Large intestine (tissue), 3 donors: Measurements from ENCODE around the gene TRHDE. TPM values are rescaled to one million over a fixed set of nuclear protein-coding genes. Genes with fewer than 3 reads are reported as not detected.

ENCODE experiments used
- DNase-seq, 2 donors: peaks; one replicate each; pipeline versions ENCODE4 v3.0.0 to v3.0.0-alpha.2; 2013
- H3K27ac ChIP-seq: one replicate; pipeline ENCODE4 v1.5.1; 2013; ENCODE audit warnings: low read length
- H3K27me3 ChIP-seq: 2 replicates; pipeline ENCODE4 v1.6.1; 2013; ENCODE audit warnings: low read length; ENCODE audit not compliant: control insufficient read depth, insufficient read depth
- H3K36me3 ChIP-seq: 2 replicates; pipeline ENCODE4 v1.6.1; 2013; ENCODE audit warnings: low read length; ENCODE audit not compliant: control insufficient read depth, insufficient read depth
- H3K4me1 ChIP-seq: one replicate; pipeline ENCODE4 v1.6.1; 2013; ENCODE audit warnings: low read length; ENCODE audit not compliant: control insufficient read depth, insufficient read depth
- H3K4me3 ChIP-seq: one replicate; pipeline ENCODE4 v1.5.1; 2013; ENCODE audit warnings: low read length
- H3K9me3 ChIP-seq: one replicate; pipeline ENCODE4 v1.6.1; 2013; ENCODE audit warnings: mild to moderate bottlenecking, low read depth, low read length, moderate library complexity; ENCODE audit not compliant: control insufficient read depth
- WGBS: methylation state at CpG from one replicate; pipeline ENCODE4 v1.1.5; 2013; ENCODE audit warnings: low lambda C conversion rate; ENCODE audit not compliant: insufficient coverage; 5-methylcytosine and 5-hydroxymethylcytosine counted together
- polyA plus RNA-seq: library from polyadenylated mRNA; unstranded; fragments of 120-200 nt; gene quantifications from one replicate; pipeline ENCODE4 v1.2.1, GENCODE V29; 2013

TRHDE gene
- polyA plus RNA-seq, 1 donor, result 14.2 TPM

DNA sequence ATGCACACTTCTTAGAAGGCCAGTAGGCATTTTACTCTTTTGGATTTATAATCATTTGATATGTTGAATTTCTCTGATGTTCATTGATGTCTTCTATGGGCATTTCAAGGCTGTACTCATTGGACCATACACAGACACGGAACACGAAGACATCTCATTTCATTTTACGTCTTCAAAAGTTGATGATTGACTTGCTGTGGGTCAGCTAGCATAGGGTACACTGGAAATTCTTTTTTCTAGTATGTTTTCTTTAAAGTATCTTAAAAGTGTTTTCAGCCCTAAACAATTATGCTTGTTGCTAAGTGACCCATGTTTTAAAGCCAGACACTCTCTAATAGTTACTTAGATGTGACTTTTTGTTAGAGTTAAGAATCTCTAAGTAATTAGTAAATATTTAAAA is 16.3 kb downstream of the TRHDE start:
- Histone ChIP-seq H3K27ac (no peak overlapping the region), H3K9me3 (no peaks in the 10 kb centered on the region), H3K4me3 (no peak overlapping the region), H3K36me3 (no peaks in the 10 kb centered on the region), H3K4me1 (no peaks in the 10 kb centered on the region), H3K27me3 (no peaks in the 10 kb centered on the region)
- DNase-seq, result no peak
- WGBS, result 100% methylated on average over 1 of the region's 3 CpGs

GRCh38 chr12:72288911-72289310 is 16.7 kb downstream of the TRHDE start:
- Histone ChIP-seq H3K9me3 (no peaks in the 10 kb centered on the region), H3K4me1 (no peaks in the 10 kb centered on the region)
- WGBS, result 100% methylated on average over 1 of the region's 2 CpGs

DNA sequence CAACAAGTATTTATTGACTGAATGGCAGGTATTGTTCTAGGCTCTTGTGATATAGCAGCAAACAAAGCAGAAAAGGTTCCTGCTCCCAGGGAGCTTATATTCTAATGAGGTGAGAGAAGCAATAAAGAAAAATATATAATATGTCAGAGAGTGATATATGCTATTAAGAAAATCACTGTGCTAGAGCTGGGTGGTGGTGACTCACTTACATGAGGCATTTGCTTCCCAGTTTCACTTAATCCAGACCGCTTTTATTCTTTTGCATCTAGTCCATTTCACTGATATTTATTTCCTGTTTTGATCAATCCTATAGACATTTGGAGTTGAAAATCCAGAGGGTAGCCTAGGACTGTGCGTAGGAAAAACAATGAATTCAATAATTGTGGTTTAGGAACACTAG is 17.5 kb downstream of the TRHDE start:
- H3K27me3 ChIP-seq, result no peaks in the 10 kb centered on the region
- H3K4me1 ChIP-seq, result no peaks in the 10 kb centered on the region
- no peaks in the 10 kb centered on the region for H3K9me3 ChIP-seq
- no peaks in the 10 kb centered on the region for H3K36me3 ChIP-seq
- no peak for DNase-seq
- H3K4me3 ChIP-seq, result no peak overlapping the region
- WGBS, result 83% methylated on average over 2 of the region's 2 CpGs
- no peak overlapping the region for H3K27ac ChIP-seq

More at GRCh38 chr12:72288911-72289310, 16.7 kb downstream of the TRHDE start:
- no peaks in the 10 kb centered on the region for H3K27me3 ChIP-seq
- H3K36me3 ChIP-seq, result no peaks in the 10 kb centered on the region
- no peak overlapping the region for H3K4me3 ChIP-seq
- no peak for DNase-seq
- no peak overlapping the region for H3K27ac ChIP-seq

DNA sequence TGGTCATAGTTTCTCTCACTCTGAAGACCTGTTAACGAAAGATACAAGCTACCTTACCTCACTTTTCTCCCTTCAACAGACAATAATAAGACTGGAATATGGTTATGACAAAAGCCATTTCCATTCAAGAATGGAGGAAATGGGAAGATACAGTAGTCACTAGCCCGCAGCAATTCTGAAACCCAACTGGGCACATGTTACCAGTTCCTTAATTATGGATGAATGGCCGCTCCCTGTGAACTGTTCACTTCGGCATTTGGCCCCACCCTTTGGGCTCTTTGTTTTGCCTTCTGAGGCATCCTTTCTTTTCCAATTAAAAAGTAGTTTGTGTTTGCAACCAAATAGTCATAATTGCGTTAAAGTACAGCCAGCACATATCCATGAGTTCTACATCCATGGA is 19.0 kb downstream of the TRHDE start:
- no peak overlapping the region for H3K4me3 ChIP-seq
- no peaks in the 10 kb centered on the region for H3K36me3 ChIP-seq
- H3K27ac ChIP-seq, result no peak overlapping the region
- no peaks in the 10 kb centered on the region for H3K27me3 ChIP-seq
- 100% methylated on average over 3 of the region's 5 CpGs for WGBS
- H3K9me3 ChIP-seq, result no peaks in the 10 kb centered on the region
- no peaks in the 10 kb centered on the region for H3K4me1 ChIP-seq
- DNase-seq, result no peak

DNA sequence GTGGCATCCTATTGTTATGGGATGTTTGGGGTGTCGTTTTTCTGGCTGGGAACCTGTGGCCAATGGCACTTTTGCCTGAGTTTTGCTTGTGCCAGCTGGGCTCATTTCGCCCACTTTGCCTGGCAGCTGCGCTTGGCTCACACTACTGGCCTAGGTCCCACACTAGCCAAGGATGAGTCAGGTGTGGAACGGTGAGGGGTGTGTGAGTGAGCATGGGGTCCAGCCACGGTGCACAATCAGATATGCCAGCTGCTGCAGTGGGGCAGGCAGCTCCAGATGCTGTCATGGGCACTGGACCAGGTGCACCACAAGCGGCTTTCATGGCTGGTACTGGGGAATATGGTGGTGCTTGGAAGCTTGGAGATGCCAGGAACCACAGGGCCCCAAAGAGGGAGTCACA is 21.5 kb downstream of the TRHDE start:
- no peak for DNase-seq
- no peaks in the 10 kb centered on the region for H3K9me3 ChIP-seq
- H3K36me3 ChIP-seq, result no peaks in the 10 kb centered on the region
- no peak overlapping the region for H3K4me3 ChIP-seq
- no peaks in the 10 kb centered on the region for H3K4me1 ChIP-seq
- H3K27me3 ChIP-seq, result no peaks in the 10 kb centered on the region
- WGBS, result no CpG with 5 or more reads among the region's 6 CpGs
- no peak overlapping the region for H3K27ac ChIP-seq

DNA sequence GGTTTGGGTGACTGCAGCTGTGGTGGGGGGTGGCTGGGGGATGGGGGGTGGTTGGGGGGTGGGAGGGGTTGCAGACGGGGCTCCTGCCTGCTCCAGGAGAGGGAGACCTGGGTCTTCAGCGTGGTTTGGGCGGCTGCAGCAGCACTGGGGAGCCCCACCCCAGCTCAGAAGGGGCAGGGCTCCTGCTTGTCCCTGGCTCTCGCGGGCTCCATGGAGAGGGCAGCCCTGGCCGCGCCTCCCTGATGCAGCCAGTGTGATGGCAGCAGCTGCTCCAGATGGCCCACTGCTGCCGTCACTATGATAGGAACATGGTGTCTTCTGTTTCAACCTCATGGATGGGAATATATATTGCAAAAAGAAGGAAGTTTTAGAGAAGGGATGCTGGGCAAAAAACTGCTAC is 22.9 kb downstream of the TRHDE start:
- no peak for DNase-seq
- WGBS, result no CpG with 5 or more reads among the region's 8 CpGs

DNA sequence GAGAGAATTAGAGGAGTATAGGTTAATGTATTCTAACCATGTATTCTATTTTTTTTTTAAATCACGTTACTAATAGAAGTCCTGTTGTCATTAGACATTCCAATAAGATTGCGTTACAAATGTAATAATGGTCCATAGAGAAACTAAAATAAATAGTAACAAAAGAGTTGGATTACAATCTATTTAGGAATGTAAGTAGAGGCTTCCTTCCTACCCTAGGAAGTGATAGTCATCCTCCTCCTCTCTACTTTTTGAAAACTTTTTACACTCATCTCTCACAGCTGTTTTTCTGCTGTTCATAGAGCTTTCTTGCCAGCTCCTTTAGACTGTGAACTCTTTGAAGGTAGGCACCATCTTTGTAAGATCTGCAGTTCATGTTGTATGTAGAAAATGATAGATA is 23.6 kb downstream of the TRHDE start:
- DNase-seq, result no peak
- Histone ChIP-seq H3K36me3 (no peaks in the 10 kb centered on the region), H3K27me3 (no peaks in the 10 kb centered on the region), H3K4me1 (no peaks in the 10 kb centered on the region), H3K4me3 (no peak overlapping the region), H3K9me3 (no peaks in the 10 kb centered on the region), H3K27ac (no peak overlapping the region)
- WGBS, result 94% methylated on average over 2 of the region's 2 CpGs

More for the DNA sequence above, 22.9 kb downstream of the TRHDE start:
- Histone ChIP-seq H3K4me1 (no peaks in the 10 kb centered on the region), H3K9me3 (no peaks in the 10 kb centered on the region), H3K27ac (no peak overlapping the region), H3K27me3 (no peaks in the 10 kb centered on the region), H3K4me3 (no peak overlapping the region), H3K36me3 (no peaks in the 10 kb centered on the region)

DNA sequence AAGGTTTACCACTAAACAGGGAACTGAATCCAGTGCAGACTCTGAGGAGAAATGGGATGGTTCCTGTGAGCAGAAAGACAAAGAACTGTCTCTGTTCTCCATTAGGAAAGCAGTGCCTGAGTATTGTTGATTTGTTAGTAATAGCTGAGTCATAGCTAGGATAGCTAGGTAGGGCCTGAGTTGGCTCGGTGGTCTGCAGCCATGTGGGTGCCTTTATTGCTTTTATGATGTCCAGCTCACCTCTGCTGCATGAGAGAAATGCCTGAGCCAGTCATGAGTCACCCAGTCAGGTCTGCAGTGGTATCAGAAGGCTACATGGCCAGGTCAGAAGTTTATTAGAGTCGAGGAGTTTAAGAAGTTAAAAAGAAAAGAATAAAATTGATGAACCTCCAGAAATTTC is 24.2 kb downstream of the TRHDE start:
- no peak for DNase-seq
- Histone ChIP-seq H3K9me3 (no peaks in the 10 kb centered on the region), H3K4me1 (no peaks in the 10 kb centered on the region), H3K36me3 (no peaks in the 10 kb centered on the region), H3K4me3 (no peak overlapping the region), H3K27me3 (no peaks in the 10 kb centered on the region), H3K27ac (no peak overlapping the region)
- 78% methylated on average over 1 of the region's 2 CpGs for WGBS

DNA sequence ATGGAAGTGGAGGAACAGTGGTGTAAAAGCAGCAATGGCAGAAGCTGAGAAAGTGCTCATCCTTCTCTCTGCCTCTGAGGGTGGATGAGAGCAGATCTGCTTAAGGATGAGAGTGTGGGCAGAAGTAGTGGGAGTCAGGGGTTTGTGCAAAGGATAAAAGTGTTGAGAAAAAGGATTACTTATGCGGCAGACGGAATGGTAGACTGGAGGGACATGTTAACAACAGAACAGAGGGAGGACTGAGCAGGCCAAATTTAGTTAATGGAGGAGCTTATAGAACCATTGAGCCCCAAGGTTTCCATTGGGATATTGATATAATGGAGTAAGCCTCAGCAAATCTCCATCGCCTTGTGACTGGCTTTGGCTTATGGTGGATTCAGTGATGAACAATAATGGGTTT is 25.5 kb downstream of the TRHDE start:
- Histone ChIP-seq H3K36me3 (no peaks in the 10 kb centered on the region), H3K9me3 (no peaks in the 10 kb centered on the region), H3K27me3 (no peaks in the 10 kb centered on the region), H3K4me3 (no peak overlapping the region), H3K27ac (no peak overlapping the region), H3K4me1 (no peaks in the 10 kb centered on the region)
- no peak for DNase-seq
- no CpG with 5 or more reads among the region's 3 CpGs for WGBS

GRCh38 chr12:72300728-72301127 is 28.6 kb downstream of the TRHDE start:
- Histone ChIP-seq H3K4me3 (no peak overlapping the region), H3K36me3 (no peaks in the 10 kb centered on the region), H3K9me3 (no peaks in the 10 kb centered on the region), H3K4me1 (peaks cover 18% of the 10 kb centered on the region), H3K27ac (no peak overlapping the region), H3K27me3 (no peaks in the 10 kb centered on the region)
- no peak for DNase-seq
- WGBS, result no CpG with 5 or more reads among the region's 3 CpGs

DNA sequence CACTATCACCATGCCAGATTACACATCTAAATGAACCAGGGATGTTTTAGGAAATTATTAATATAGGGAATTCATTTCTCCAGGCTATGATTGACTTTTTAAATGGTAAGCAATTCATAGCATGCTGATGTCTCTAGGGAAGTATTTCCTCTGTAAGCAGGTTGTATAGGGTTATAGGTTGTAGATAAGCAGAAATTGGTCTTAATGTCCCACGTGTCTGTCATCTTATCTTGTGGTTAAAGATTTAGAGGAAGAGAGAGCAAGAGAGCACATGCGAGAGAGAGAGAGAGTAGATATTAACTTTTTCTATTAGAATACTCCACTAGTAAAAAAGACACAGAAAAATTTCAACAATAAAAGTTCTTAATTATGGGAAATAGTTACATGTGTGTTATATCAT is 32.6 kb downstream of the TRHDE start:
- Histone ChIP-seq H3K27me3 (no peaks in the 10 kb centered on the region), H3K9me3 (no peaks in the 10 kb centered on the region), H3K4me3 (no peak overlapping the region), H3K4me1 (peaks cover 46% of the 10 kb centered on the region), H3K36me3 (no peaks in the 10 kb centered on the region), H3K27ac (peak overlapping the region; percentile 59)
- WGBS, result 13% methylated on average over 1 of the region's 2 CpGs
- DNase-seq, result peak; percentile 37 to 73
